Keratinocyte (primary cell): ENCODE results near the gene TH. TPM values are rescaled to one million over a fixed set of nuclear protein-coding genes. Genes with fewer than 3 reads are reported as not detected.

ENCODE experiments used
- DNase-seq: peaks from one replicate; pipeline ENCODE4 v3.0.0-alpha.2; 2011; ENCODE audit warnings: low read depth, missing footprints, low spot score
- FAIRE-seq: peaks from 2 replicates; lab custom pipeline; 2011; peaks lifted over from hg19 to GRCh38; lab: Jason Lieb, UNC
- H2AFZ ChIP-seq: 2 replicates; pipeline ENCODE4 v1.6.0; 2012; ENCODE audit warnings: low read length, control low read depth, inconsistent platforms; ENCODE audit not compliant: control insufficient read depth
- H3K27ac ChIP-seq: 2 replicates; pipeline ENCODE4 v1.5.1; 2011; ENCODE audit warnings: low read length; ENCODE audit not compliant: control insufficient read depth, insufficient read depth
- H3K27me3 ChIP-seq: 3 replicates; pipeline ENCODE4 v1.6.0; 2011; ENCODE audit warnings: low read length; ENCODE audit not compliant: control insufficient read depth, insufficient read depth; ENCODE audit errors: extremely low read depth
- H3K36me3 ChIP-seq, 2 experiments: 2 replicates in 1 of 2; 3 replicates in 1 of 2; pipeline ENCODE4 v1.5.1; 2011; ENCODE audit warnings: low read length in 2 of 2, mild to moderate bottlenecking in 1 of 2; ENCODE audit not compliant: control insufficient read depth in 2 of 2, insufficient read depth in 2 of 2; ENCODE audit errors: extremely low read depth in 1 of 2
- H3K4me1 ChIP-seq: 3 replicates; pipeline ENCODE4 v1.5.1; 2011; ENCODE audit warnings: low read length; ENCODE audit not compliant: control insufficient read depth, insufficient read depth; ENCODE audit errors: extremely low read depth
- H3K4me2 ChIP-seq: 3 replicates; pipeline ENCODE4 v1.6.0; 2011; ENCODE audit warnings: low read depth, low read length; ENCODE audit not compliant: control insufficient read depth, insufficient read depth; ENCODE audit errors: extremely low read depth
- H3K4me3 ChIP-seq, 3 experiments: fragments of 200-600 bp in 1 of 3; sonication (generic) in 1 of 3; 2 replicates in 2 of 3; 3 replicates in 1 of 3; pipeline ENCODE4 v1.5.1; 2011 to 2016; ENCODE audit warnings: low read length in 3 of 3, mild to moderate bottlenecking in 3 of 3, control low read depth in 2 of 3, inconsistent platforms in 1 of 3, low read depth in 1 of 3, mixed read lengths in 1 of 3, mixed run types in 1 of 3, moderate library complexity in 1 of 3; ENCODE audit not compliant: control insufficient read depth in 2 of 3, insufficient read depth in 2 of 3; ENCODE audit errors: extremely low read depth in 1 of 3
- H3K79me2 ChIP-seq: 2 replicates; pipeline ENCODE4 v1.6.0; 2012; ENCODE audit warnings: low read length; ENCODE audit not compliant: control insufficient read depth, insufficient read depth
- H3K9ac ChIP-seq: 3 replicates; pipeline ENCODE4 v1.6.0; 2011; ENCODE audit warnings: low read length; ENCODE audit not compliant: control insufficient read depth, insufficient read depth; ENCODE audit errors: extremely low read depth
- H3K9me1 ChIP-seq: 3 replicates; pipeline ENCODE4 v1.6.0; 2011; ENCODE audit warnings: low read length; ENCODE audit not compliant: control insufficient read depth, insufficient read depth; ENCODE audit errors: extremely low read depth
- H3K9me3 ChIP-seq: 2 replicates; pipeline ENCODE4 v1.5.1; 2012; ENCODE audit warnings: low read depth, low read length; ENCODE audit not compliant: control insufficient read depth
- H4K20me1 ChIP-seq: 3 replicates; pipeline ENCODE4 v1.6.0; 2011; ENCODE audit warnings: low read length; ENCODE audit not compliant: control insufficient read depth, insufficient read depth; ENCODE audit errors: extremely low read depth
- CTCF ChIP-seq, 3 experiments: IDR thresholded peaks in 1 of 3; conservative IDR thresholded peaks in 1 of 3; optimal IDR thresholded peaks in 1 of 3; 2 replicates in 2 of 3; 3 replicates in 1 of 3; pipeline versions ENCODE3 to v1.5.1; 2011; ENCODE audit warnings: low read length in 3 of 3, mild to moderate bottlenecking in 3 of 3, moderate library complexity in 2 of 3, control low read depth in 1 of 3, inconsistent platforms in 1 of 3; ENCODE audit not compliant: insufficient read depth in 2 of 3; ENCODE audit errors: extremely low read depth in 1 of 3
- EZH2 ChIP-seq: IDR thresholded peaks from one replicate; pipeline ENCODE4 v1.6.1; 2012; ENCODE audit warnings: inconsistent platforms, mild to moderate bottlenecking, low read length, moderate library complexity
- dilution Hi-C: fragments of 300-500 bp; cut with MboI; formaldehyde crosslinking; loops from one replicate; pipeline ENCODE4 v1.7.0; 2020; ENCODE audit warnings: low sequenced_read_pairs; ENCODE audit not compliant: extremely low pct_ligation_motif_present
- polyA plus RNA-seq, 5 experiments: library from polyadenylated mRNA; depleted of rRNA in 3 of 5; stranded (reverse) in 3 of 5; stranded (forward) in 1 of 5; unstranded in 1 of 5; fragments of >200 nt; gene quantifications; 1 replicate in 1 of 5; 2 replicates in 3 of 5; 3 replicates in 1 of 5; pipeline versions ENCODE4 v1.2.1 to v1.2.3, GENCODE V29; 2011 to 2012; ENCODE audit warnings: missing spikeins in 2 of 5, low read depth in 1 of 5, low replicate concordance in 1 of 5

TH gene
- polyA plus RNA-seq, 1 donor (not counting 4 experiments of a cell fraction or from before 2014, with no cell fraction given) = 0.50 TPM

GRCh38 chr11:2132874-2133240 is 38.8 kb downstream of the TH start:
- TF ChIP-seq EZH2 (no peak), CTCF (optimal IDR thresholded peaks at IDR 0.05 in 1 of 3, IDR thresholded peaks at IDR 0.05 in 1 of 3, conservative IDR thresholded peaks at IDR 0.05 in 1 of 3; ENCODE audit: extremely low read depth in 1 of 3, insufficient read depth in 2 of 3, low read length in 3 of 3) (no peak)
- Histone ChIP-seq H3K9ac (no peak overlapping the region), H3K79me2 (no peaks in the 10 kb centered on the region), H3K9me3 (no peaks in the 10 kb centered on the region), H3K4me2 (no peak overlapping the region), H3K36me3 (no peaks in the 10 kb centered on the region), H4K20me1 (no peaks in the 10 kb centered on the region), H3K9me1 (no peaks in the 10 kb centered on the region), H3K4me3 (no peak overlapping the region), H3K27ac (no peak overlapping the region), H2AFZ (no peak overlapping the region), H3K27me3 (peaks cover 74% of the 10 kb centered on the region), H3K4me1 (no peaks in the 10 kb centered on the region)
- no peak for DNase-seq
- FAIRE-seq = no peak
- dilution Hi-C loops = no loop called here

GRCh38 chr11:2132246-2132645 is 39.4 kb downstream of the TH start:
- H3K4me1 ChIP-seq = no peaks in the 10 kb centered on the region
- H3K79me2 ChIP-seq = no peaks in the 10 kb centered on the region
- no peak overlapping the region for H3K27ac ChIP-seq
- no peak overlapping the region for H3K4me2 ChIP-seq
- no peak overlapping the region for H3K4me3 ChIP-seq
- no peak for DNase-seq
- no peak overlapping the region for H3K9ac ChIP-seq
- H3K36me3 ChIP-seq = no peaks in the 10 kb centered on the region
- no peaks in the 10 kb centered on the region for H3K9me3 ChIP-seq
- H3K27me3 ChIP-seq = peaks cover 69% of the 10 kb centered on the region
- FAIRE-seq = no peak
- dilution Hi-C loops = no loop called here
- no peak overlapping the region for H2AFZ ChIP-seq
- H4K20me1 ChIP-seq = no peaks in the 10 kb centered on the region
- TF ChIP-seq EZH2 (no peak), CTCF (optimal IDR thresholded peaks at IDR 0.05 in 1 of 3, IDR thresholded peaks at IDR 0.05 in 1 of 3, conservative IDR thresholded peaks at IDR 0.05 in 1 of 3; ENCODE audit: extremely low read depth in 1 of 3, insufficient read depth in 2 of 3, low read length in 3 of 3) (no peak)
- no peaks in the 10 kb centered on the region for H3K9me1 ChIP-seq
